ENCODE measurements around the gene HPN.
"Not testable (repeated sequence)": the region's sequence is repeated elsewhere in the genome, so short reads cannot be mapped to it uniquely, and the experiment has no call there.

Gene HPN

DNA sequence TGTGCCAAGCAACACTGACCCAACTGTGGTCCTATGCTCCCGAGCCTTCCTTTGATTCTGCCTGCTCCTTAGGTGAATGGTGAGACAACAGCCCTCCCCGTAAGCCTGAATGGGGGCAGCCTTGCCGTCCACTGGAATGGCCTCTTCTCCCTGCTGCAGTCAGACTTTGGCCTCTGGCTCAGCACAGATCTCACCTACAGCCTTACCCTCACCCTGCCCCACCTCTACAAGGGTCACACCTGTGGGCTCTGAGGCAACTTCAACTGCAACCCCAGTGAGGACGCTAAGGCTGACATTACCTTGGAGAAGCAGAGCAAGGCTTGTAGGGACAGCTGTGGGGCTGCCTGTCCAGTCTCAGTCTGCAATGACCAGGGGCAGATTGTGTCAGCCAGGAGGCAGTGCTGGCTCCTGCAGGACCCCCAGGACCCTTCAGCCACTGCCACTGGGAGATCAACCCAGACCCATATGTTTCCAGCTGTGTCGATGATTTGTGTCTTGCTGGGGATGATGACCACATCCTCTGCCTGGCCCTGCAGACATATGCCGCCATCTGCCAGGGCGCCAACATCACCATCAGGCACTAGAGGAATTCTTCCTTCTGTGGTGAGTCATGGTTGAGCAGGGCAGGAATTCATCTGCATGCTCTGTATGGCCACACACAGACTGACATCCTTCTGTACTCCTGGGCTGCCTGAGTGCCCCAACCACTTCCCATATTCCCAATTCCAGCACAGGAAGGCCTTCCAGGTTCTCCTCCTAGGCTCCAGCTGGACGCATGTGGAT, 46.8 kb downstream of the HPN start:
- DNase-seq: no peak

DNA sequence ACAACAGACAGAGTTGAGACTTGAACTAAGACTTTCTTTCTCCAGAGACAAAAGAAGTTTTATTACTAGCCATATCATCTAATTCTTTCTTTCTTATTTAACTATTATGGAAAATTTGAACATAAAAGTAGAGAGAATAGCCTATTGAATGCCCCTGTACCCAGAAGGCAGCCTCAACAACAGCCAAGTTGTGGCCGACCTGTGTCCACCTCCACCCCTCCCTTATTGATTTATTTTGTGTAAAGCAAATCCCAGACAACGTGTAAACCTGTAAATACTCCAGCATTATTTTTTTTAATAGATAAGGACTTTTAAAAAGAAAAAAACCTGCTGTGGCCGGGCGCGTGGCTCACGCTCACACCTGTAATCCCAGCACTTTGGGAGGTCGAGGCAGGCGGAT, 48.0 kb downstream of the HPN start:
- no peak for DNase-seq

DNA sequence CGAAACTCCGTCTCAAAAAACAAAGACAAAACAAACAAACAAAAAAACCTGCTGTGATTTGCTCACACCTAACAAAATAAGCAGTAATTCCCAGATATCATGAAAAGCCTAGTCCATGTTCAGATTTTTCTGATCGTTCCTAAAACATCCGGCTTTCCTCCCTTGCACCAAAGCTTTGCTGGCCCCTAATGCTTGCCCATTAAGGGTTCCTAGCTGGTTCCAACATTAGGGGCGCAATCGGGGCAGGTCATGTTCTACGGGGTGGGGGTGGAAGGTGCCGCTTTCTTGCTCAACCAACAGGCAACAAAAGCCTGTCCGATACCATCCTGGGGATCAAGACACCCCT, 48.6 kb downstream of the HPN start:
- DNase-seq: no peak

DNA sequence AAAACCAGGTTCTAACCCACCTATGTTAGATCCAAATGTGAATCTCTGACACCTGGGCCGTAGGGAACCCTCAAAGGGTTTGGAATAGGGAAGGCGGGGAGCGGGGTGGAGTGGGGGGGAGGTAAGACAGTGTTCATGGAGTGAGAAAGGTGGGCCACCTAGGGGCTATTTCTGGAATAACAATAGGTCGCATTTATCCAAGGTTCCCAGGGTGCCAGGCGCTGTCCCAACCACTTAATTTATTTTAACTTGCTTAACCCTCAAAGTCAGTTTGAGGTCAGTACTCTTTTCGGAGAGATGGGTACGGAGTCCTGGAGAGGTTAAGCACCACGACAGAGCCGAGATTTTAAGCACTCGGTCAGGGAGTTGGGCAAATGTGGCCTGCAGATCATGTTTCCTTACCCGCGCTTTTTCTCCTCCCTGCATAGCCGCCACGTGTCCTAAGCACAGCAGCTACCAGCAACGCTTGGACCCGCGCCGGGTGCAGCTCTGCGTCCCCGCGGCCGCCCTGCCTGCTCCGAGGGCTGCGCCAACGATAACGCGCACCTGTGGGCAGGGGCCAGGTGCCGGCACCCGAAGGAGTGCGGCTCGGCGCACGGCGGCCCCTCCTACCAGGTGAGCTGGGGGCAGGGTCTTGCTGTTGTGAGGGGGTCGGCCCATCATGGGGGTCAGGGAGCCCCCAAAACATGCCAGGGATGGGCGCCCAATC, 49.1 kb downstream of the HPN start:
- DNase-seq: peak; percentile 82

DNA sequence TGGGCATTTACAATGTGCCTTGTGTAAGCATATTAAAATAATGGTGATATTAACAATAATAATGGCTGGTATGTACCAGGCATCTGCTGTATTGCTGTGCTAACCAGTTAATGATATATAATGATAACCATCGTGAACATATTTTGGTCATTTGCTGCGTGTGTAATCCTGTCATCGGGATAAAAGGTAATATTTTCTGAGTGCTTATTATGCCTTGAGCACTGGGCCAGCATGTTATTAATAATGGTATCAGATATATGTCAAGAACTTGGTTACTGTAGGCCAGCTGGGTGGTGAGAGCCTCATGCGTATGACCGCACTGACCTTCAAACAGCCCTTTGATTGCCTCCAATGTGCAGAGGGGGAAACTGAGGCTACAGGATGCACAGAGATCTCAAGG, 51.9 kb downstream of the HPN start:
- DNase-seq: no peak

DNA sequence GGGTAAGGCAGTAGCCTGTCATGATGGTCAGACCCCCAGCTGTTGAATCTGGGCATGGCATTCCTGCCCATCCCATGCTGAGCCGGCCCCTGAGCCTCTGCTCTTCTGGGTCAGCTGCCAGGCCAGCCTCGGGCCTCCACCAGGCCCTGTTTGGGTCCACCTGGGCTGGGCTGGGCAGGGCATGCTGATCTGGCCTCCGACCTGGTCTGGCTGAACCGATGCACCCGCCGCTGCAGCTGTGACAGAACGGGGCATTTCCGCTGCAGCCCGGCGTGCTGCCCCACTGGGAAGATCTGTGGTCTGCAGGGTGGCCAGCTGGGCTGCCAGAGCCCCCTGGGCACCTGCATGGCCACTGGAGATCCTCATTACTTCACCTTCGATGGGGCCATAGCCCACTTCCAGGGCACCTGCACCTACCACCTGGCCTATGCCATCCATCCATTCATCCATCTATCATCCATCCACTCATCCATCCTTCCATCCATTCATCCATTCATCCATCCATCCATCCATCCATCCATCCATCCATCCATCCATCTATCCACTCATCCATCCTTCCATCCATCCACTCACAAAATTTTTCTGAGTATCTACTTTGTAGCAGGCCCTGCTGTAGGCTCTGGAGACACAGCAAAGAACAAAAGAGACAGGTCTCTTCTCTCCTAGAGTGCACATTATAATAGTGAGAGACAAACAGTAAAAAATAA, 52.6 kb downstream of the HPN start:
- DNase-seq: no peak

DNA sequence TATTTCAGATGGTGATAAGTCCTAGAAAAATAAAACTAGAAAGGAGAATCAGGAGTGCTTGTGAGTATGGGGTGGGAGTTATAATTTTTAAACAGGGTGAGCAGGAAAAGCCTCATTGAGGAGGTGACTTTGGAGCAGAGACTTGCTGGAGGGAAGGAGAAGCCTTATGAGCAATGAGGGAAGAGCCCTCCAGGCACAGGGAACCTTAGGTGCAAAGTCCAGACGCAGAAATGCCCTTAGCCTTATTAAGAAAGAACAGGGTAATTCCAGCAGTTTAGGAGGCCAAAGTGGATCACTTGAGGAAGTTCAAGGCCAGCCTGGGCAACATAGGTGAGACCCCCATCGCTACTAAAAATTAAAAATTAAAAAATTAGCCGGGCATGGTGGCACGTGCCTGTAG, 53.1 kb downstream of the HPN start:
- no peak for DNase-seq

DNA sequence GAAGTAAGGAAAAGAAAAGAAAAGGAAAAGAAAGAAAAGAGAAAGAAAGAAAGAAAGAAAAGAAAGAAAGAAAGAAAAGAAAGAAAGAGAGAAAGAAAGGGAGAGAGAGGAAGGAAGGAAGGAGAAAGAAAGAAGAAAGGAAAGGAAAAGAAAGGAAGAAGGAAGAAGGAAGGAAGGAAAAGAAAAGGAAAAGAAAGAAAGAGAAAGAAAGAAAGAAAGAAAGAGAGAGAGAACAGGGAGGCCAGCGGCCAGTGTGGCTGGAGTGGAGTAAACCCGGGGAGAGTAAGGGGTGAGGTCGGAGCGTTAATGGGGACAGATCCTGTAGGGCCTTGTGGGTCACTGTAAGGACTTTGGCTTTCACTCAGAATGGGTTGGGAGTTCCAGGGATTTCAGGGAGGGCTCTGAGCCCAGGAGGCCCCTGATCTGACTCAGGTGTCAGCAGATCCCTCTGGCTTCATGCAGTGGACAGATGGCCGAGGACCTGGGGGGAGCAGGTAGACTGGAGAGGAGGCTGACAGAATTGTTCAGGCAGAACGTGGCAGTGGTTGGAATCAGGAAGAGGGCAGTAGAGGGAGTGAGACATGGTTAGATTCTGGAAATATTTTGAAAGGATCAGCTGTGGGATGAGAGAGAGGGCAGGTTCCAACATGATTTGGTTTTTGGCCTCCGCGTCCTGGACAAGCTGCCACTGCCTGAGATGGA, 54.3 kb downstream of the HPN start:
- no peak for DNase-seq

DNA sequence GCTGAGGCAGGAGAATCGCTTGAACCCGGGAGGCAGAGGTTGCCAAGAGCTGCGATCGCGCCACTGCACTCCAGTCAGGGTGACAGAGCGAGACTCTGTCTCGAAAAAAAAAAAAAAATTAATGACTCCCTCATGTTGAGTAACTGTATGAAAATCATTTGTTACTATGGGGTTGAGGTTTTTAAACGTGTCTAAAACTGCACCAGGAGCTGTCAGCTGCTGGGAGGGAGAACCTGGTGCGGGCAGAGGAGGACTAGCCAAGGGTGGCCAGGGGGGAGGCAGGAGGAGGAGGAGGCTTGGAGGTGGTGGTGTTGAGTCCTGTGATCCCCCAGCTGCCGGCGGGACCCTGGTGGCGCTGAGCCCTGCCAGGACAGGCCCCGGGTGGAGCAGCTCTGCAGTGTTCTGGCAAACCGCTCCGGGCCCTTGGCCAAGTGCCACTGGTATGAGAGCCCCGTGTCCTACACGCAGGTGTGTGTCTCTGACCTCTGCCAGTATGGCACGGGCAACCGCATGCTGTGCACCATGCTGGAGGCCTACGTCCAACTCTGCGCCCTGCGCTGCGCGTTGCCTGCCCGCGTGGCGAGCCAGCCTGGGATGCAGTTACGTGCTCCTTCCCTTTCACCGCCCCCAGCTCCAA, 57.0 kb downstream of the HPN start:
- DNase-seq: peak; percentile 6

DNA sequence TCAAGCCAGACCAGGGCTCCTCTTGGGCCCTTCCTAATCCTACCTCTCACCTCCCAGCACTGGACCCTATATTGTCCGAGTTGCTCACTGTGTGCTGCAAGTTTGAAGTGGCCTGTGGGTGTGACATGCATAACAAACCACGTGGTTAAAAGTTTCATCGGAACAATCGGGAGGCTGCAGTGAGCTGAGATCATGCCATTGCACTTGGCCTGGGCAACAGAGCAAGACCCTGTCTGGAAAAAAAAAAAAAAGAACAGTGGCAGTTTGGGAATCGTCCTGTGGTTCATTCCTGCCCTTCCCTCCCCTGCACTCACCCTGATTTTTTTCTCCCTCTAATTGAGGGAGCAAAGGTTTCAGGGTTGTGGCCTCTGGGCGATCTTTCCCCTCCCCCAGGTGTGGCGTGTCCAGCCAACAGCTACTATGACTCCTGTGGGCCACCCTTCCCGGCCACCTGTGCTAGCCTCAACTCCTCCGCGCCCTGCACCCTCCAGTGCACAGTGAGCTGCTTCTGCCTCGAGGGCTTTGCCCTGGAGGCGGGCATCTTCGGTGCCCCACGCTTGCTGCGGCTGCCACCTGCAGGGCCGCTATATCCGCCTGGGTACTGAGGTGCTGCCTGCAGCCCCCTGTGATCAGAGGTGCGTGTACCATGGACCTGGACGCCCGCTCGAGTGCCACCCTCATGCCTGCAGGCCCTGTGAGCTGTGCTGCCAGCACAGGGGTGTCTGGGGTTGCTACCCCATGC, 57.8 kb downstream of the HPN start:
- DNase-seq: no peak

DNA sequence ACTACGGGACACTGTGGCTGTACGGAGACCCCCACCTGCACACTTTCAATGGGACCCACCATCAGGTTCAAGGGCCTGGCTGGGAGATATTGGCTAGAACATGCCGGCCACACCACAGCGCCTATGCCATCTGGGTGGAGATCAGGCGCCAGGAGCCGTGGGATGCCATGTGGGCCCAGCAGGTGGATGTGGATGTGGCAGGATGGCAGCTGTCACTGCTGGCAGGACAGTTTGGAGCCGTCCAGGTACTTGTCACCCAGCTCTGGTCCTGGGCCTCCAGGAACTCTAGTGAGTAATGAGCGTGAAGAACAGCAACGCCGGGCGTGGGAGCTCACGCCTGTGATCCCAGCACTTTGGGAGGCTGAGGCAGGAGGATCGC, 58.4 kb downstream of the HPN start:
- DNase-seq: no peak

DNA sequence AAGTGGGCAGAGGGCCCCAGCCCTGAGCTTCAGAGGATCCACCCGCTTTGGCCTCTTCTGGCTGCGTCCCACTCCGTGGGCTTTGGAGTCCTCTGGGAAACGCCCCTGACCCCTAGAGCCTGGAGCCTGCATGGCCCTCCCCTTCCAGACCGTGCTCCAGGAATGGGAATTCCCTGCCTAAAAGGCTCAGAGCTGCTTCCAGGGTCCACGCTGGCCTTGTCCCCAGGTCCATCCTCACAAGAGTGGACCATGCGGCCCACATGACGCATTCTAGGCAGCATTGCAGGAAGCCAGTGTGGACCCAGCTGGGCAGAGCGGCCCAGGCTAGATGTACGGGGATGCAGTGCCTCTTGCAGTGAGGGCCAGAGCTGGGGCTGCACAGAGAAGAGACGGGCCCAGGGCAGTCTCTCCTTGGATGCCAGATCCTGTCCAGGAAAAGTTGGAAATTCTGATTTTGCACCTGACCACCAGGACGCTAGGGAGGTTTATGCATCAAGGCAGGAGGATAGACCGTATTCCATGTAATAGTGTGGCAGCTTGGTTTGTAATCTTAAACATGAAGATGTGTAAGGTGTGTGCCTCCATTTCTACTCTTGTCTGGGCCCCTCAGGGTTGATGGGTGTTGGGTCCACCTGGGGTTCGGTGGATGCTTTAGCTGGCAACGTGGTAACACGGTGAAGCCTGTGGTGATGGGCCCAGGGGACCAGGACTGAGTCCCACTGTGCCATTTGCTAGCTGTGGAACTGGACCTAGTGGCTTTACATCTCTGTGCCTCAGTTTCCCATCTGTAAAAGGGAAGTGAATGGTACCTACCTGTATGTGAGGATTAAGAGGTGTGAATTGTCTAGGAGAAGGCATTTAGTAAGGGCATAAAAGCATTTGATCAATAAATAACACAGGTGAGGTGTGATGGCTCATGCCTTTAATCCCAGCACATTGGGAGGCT, 59.3 kb downstream of the HPN start:
- no peak for DNase-seq

DNA sequence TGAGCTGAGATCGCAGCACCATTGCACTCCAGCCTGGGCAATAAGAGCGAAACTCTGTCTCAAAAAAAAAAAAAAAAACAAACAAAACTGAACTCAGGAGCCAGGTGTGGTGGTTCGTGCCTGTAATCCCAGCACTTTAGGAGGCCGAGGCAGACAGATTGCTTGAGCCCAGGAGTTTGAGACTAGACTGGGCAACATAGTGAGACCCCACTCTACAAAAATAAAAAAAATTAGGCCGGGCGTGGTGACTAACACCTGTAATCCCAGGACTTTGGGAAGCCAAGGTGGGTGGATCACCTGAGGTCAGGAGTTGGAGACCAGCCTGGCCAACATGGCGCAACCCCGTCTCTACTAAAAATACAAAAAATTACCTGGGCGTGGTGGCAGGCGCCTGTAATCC, 60.4 kb downstream of the HPN start:
- DNase-seq: not testable (repeated sequence)

DNA sequence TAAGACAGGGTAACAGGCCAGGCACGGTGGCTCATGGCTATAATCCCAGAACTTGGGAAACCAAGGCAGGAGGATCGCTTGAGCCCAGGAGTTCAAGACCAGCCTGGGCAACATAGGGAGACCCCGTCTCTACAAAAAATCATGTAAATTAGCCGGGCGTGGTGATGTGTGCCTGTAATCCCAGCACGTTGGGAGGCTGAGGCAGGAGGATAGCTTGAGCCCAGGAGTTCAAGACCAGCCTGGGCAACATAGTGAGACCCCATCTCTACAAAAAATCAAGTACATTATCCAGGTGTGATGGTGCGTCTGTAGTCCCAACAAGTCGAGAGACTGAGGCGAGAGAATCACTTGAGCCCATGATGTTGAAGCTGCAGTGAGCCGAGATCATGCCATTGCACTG, 62.1 kb downstream of the HPN start:
- DNase-seq: not testable (repeated sequence)

DNA sequence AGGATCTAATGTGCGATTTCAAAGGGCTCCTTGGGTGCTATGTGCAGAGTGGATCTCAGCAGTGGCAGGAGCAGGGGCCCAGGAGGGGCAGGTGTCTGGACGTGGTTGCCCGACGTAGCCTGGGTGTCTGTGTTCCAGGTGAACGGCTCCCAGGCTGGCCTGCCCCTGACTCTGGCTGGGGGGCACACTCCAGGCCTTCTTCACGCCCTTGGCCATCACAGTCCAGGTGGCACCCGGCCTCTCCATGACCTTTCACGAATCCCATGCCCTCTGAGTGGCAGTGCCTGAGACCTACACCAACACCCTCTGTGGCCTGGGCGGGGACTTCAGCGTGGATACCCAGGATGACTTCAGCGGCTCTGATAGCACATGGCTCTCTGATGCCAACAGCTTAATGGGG, 62.8 kb downstream of the HPN start:
- no peak for DNase-seq

DNA sequence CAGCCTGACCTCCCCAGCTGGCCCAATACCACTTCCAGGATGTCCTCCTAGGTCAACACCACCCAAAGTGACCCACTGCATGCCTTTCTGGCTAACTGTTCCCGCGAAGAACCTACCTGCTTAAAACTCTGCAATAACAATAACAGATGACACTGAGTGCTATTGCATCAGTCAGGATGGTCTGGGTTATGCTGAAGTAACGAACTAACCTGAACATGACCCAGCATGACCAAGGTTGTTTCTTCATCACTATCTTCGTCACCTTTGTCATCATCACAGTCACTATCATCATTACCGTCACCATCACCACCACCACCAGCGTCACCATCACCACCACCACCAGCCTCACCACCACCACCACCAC, 63.5 kb downstream of the HPN start:
- no peak for DNase-seq

DNA sequence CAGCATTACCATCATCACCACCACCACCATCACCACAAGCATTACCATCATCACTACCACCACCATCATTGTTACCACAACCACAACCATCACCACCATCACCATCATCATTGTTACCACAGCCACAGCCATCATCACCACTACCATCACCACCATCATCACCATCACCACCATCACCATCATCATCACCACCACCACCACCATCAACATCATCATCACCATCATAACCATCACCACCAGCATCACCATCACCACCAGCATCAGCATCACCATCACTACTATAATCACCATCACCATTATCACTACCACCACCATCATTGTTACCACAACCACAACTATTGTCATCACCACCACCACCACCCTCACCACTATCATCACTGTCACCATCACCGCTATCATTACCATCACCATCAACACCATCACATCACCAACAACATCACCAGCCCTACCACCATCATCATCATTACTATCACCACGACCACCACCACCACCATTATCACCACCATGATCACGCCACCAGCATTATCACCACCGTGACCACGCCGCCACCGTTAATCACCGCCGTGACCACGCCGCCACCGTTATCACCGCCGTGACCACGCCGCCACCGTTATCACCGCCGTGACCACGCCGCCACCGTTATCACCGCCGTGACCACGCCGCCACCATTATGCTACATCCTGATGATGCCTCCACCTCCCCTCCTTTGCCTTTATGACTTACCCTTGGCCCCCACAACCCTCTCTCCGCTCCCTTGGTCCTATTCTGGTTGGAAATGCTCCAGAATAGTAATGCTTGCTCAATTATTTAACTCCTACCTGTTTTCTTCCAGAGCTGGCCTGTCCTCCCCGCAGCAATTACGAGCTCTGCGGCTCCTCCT, 64.1 kb downstream of the HPN start:
- DNase-seq: no peak

DNA sequence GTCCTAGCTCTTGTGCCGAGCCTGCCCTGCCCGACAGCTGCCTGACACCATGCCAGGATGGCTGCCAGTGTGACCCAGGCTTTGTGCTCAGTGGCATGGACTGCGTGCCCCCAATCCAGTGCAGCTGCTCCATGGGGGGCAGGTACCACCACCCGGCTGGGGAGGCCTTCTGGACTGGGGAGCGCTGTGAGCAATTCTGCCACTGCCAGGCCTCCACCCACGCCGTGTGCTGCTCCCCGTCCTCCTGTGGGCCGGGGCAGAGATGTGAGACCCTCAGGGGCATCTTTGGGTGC, 64.7 kb downstream of the HPN start:
- no peak for DNase-seq

DNA sequence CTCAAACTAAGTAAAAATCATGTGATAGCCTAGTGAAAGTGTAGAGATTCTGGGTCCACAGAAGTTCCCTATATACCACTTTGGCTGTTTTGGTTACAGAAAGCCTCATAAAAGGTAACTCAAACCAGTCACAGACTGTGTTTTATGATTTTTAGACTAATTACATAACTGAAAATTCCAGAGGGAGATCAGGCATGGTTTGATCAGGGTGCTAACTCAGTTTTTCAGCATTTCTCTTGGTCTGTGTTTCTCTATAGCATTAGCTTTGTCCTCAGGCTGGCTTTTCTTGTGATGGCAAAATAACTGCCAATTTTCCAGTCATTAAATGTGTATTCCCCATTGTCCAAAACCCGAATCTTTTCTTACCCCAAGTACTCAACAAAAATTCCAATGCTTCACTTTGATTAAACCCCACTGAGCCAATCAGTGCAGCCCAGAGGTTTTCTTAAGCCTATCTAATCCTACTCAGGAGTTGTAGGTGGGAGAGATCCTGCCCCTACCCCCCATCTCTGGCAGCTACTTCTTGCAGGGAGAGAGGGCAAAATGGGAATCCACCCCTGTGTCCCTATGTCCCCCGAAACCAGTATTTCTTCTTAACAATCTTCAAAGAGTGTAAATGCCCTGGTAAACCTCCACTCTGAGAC, 65.5 kb downstream of the HPN start:
- DNase-seq: no peak

DNA sequence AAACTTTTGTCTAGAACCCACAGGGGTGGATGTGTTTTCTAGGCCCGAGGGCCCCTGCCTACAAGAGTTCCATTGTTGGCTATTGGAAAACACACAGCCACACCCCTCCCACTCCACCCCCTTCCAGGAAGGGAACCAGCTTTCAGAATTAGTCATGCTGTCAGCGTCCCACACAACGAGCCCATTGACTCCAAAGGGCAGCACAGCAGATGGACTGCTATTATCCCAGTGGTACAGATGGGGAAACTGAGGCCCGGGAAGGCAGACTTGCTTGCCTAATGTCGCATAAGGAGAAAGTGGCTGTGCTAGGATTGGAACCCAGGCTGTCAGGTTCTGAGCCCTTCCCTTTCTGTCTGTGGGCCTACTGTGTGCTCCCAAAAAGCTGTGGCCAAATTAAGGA, 66.0 kb downstream of the HPN start:
- no peak for DNase-seq

Measured in NCI-H2029 (cell line).